HCT116 (cell line): ENCODE data around the gene TMEM11. TPM values are rescaled to one million over a fixed set of nuclear protein-coding genes. Genes with fewer than 3 reads are reported as not detected.
"Not testable (repeated sequence)": the region's sequence is repeated elsewhere in the genome, so short reads cannot be mapped to it uniquely, and the experiment has no call there.

Source experiments
- ATAC-seq: fragments of 200-7000 bp; cut with Tn5 transposase; 2 replicates; pipeline ENCODE4 v1.9.1; 2020; ENCODE audit warnings: mild to moderate bottlenecking, moderate library complexity
- BruUV-seq: library from RNA; stranded (reverse); fragments of 400-500 nt; replicated peaks from 2 replicates; lab custom pipeline; 2021; lab: Mats Ljungman, UMichigan
- CTCF ChIA-PET: fragments of 300-600 bp; sonication (Branson Sonifier 250); formaldehyde crosslinking; loops from one replicate; lab custom pipeline; 2021; ENCODE audit warnings: antibody characterized with exemption; lab: Charles Lee
- POLR2A ChIA-PET: fragments of 300-600, 350-600 bp; sonication (Branson Sonifier 250); formaldehyde crosslinking; loops from one replicate; lab custom pipeline; 2021; ENCODE audit warnings: antibody characterized with exemption; lab: Charles Lee
- RAD21 ChIA-PET, 2 experiments: fragments of 300-600 bp; sonication (Branson Sonifier 250); formaldehyde crosslinking; loops; one replicate each; lab custom pipeline; 2023; ENCODE audit warnings: low total read pairs in 2 of 2; ENCODE audit not compliant: uncharacterized antibody in 2 of 2, unreplicated experiment in 2 of 2, low non-redundant PET in 1 of 2; lab: Charles Lee
- DNase-seq: peaks from one replicate; pipeline ENCODE4 v3.0.0-alpha.2; 2010; ENCODE audit warnings: low read depth, low spot score
- H2AFZ ChIP-seq: fragments of 200-600 bp; shearing (Covaris generic), sonication (generic); 2 replicates; pipeline ENCODE4 v1.6.1; 2017; ENCODE audit warnings: low read depth, mixed run types, mixed read lengths, antibody characterized with exemption, low read length; ENCODE audit not compliant: poor library complexity, severe bottlenecking
- H3K27ac ChIP-seq: 2 replicates; pipeline ENCODE4 v1.5.1; 2012; ENCODE audit warnings: low read depth, low read length
- H3K27me3 ChIP-seq: fragments of 200-600 bp; sonication (generic); 2 replicates; pipeline ENCODE4 v1.6.1; 2016; ENCODE audit warnings: mixed run types, low read length, mixed read lengths; ENCODE audit not compliant: insufficient read depth
- H3K36me3 ChIP-seq, 2 experiments: fragments of 200-500 bp in 1 of 2; fragments of 200-600 bp in 1 of 2; sonication (Bioruptor generic) in 1 of 2; sonication (generic) in 1 of 2; 2 replicates each; pipeline versions ENCODE4 v1.5.1 to v1.6.1; 2014 to 2016; ENCODE audit warnings: low read length in 2 of 2, inconsistent platforms in 1 of 2, mixed read lengths in 1 of 2, mixed run types in 1 of 2; ENCODE audit not compliant: insufficient read depth in 2 of 2, control insufficient read depth in 1 of 2
- H3K4me1 ChIP-seq, 2 experiments: fragments of 200-600 bp in 1 of 2; sonication (generic) in 1 of 2; 2 replicates each; pipeline versions ENCODE4 v1.5.1 to v1.6.1; 2012 to 2017; ENCODE audit warnings: low read length in 2 of 2, inconsistent platforms in 1 of 2, mild to moderate bottlenecking in 1 of 2, mixed read lengths in 1 of 2, mixed run types in 1 of 2, moderate library complexity in 1 of 2; ENCODE audit not compliant: insufficient read depth in 2 of 2, control insufficient read depth in 1 of 2
- H3K4me2 ChIP-seq: fragments of 200-600 bp; sonication (generic); 2 replicates; pipeline ENCODE4 v1.6.1; 2017; ENCODE audit warnings: mixed run types, low read length, mixed read lengths
- H3K4me3 ChIP-seq, 2 experiments: fragments of 200-600 bp in 1 of 2; sonication (generic) in 1 of 2; replicated peaks in 1 of 2; 2 replicates each; pipeline ENCODE4 v1.5.1; 2011 to 2016; ENCODE audit warnings: low read length in 2 of 2, control low read depth in 1 of 2, low read depth in 1 of 2, mild to moderate bottlenecking in 1 of 2, mixed read lengths in 1 of 2, mixed run types in 1 of 2
- H3K79me2 ChIP-seq: fragments of 200-600 bp; sonication (generic); 2 replicates; pipeline ENCODE4 v1.6.1; 2017; ENCODE audit warnings: mild to moderate bottlenecking, mixed run types, low read length, moderate library complexity, mixed read lengths; ENCODE audit not compliant: insufficient read depth
- H3K9ac ChIP-seq: fragments of 200-600 bp; sonication (generic); 2 replicates; pipeline ENCODE4 v1.6.1; 2016; ENCODE audit warnings: low read length, mixed read lengths
- H3K9me2 ChIP-seq: fragments of 200-600 bp; sonication (generic), shearing (Covaris generic); 2 replicates; pipeline ENCODE4 v1.6.1; 2017; ENCODE audit warnings: mixed run types, mild to moderate bottlenecking, moderate library complexity; ENCODE audit not compliant: insufficient read depth
- H3K9me3 ChIP-seq, 2 experiments: fragments of 200-500 bp in 1 of 2; fragments of 200-600 bp in 1 of 2; sonication (Bioruptor generic) in 1 of 2; sonication (generic) in 1 of 2; 2 replicates each; pipeline ENCODE4 v1.6.1; 2014 to 2017; ENCODE audit warnings: low read length in 2 of 2, mixed read lengths in 2 of 2, inconsistent platforms in 1 of 2, low read depth in 1 of 2, mild to moderate bottlenecking in 1 of 2, mixed run types in 1 of 2, moderate library complexity in 1 of 2; ENCODE audit not compliant: control insufficient read depth in 1 of 2, insufficient read depth in 1 of 2
- H4K20me1 ChIP-seq: fragments of 200-600 bp; sonication (generic), shearing (Covaris generic); 2 replicates; pipeline ENCODE4 v1.6.1; 2017; ENCODE audit warnings: mixed run types, mild to moderate bottlenecking, moderate library complexity; ENCODE audit not compliant: insufficient read depth
- CEBPB ChIP-seq: IDR thresholded peaks from 2 replicates; pipeline ENCODE4 v1.6.1; 2012; ENCODE audit warnings: low read depth
- EGR1 ChIP-seq: IDR thresholded peaks from 2 replicates; pipeline ENCODE4 v1.6.1; 2012; ENCODE audit warnings: low read depth
- ELF1 ChIP-seq: IDR thresholded peaks from 2 replicates; pipeline ENCODE4 v1.6.1; 2012; ENCODE audit warnings: low read depth, borderline replicate concordance
- FOSL1 ChIP-seq: IDR thresholded peaks from 2 replicates; pipeline ENCODE4 v1.6.1; 2012; ENCODE audit warnings: low read depth
- MAX ChIP-seq: IDR thresholded peaks from 2 replicates; pipeline ENCODE4 v1.6.1; 2012
- POLR2A ChIP-seq: IDR thresholded peaks from 2 replicates; pipeline ENCODE4 v1.7.0; 2011; ENCODE audit warnings: borderline replicate concordance; ENCODE audit not compliant: insufficient read depth, insufficient read length; ENCODE audit errors: extremely low read depth
- SIN3A ChIP-seq: IDR thresholded peaks from 2 replicates; pipeline ENCODE4 v1.6.1; 2012; ENCODE audit warnings: low read depth
- SP1 ChIP-seq: IDR thresholded peaks from 2 replicates; pipeline ENCODE4 v1.6.1; 2012; ENCODE audit warnings: low read depth
- SRF ChIP-seq: IDR thresholded peaks from 2 replicates; pipeline ENCODE4 v1.6.1; 2012; ENCODE audit warnings: low read depth
- TCF7L2 ChIP-seq: IDR thresholded peaks from 2 replicates; pipeline ENCODE4 v1.7.0; 2011; ENCODE audit warnings: borderline replicate concordance, inconsistent platforms; ENCODE audit not compliant: insufficient read depth, insufficient read length; ENCODE audit errors: extremely low read depth
- ZNF274 ChIP-seq: fragments of 200-500 bp; sonication (Bioruptor generic); IDR thresholded peaks from 2 replicates; pipeline ENCODE4 v1.6.1; 2014; ENCODE audit warnings: mild to moderate bottlenecking, low read depth, low read length, inconsistent platforms
- intact Hi-C: fragments of 100-400 bp; cut with micrococcal nuclease; formaldehyde crosslinking; loops from 2 replicates; pipeline ENCODE4 v1.10.0; 2022
- total RNA-seq: library from RNA; stranded (reverse); gene quantifications from one replicate; pipeline ENCODE4 v1.2.1, GENCODE V29; 2021; ENCODE audit not compliant: unreplicated experiment
- TF ChIP-seq, protein P1 (sequence below): IDR thresholded peaks from 2 replicates; pipeline ENCODE4 v1.6.1; 2011; ENCODE audit warnings: mild to moderate bottlenecking, low read length, moderate library complexity; ENCODE audit not compliant: insufficient replicate concordance; ENCODE audit errors: extremely low read depth
- TF ChIP-seq, protein P2 (sequence below), 3 experiments: fragments of 200-600 bp in 1 of 3; sonication (generic) in 1 of 3; IDR thresholded peaks in 2 of 3; conservative IDR thresholded peaks in 1 of 3; 2 replicates each; pipeline ENCODE4 v1.5.1; 2012 to 2017; ENCODE audit warnings: low read depth in 2 of 3, low read length in 2 of 3, antibody characterized with exemption in 1 of 3, borderline replicate concordance in 1 of 3, control low read depth in 1 of 3, mild to moderate bottlenecking in 1 of 3, mixed read lengths in 1 of 3, mixed run types in 1 of 3, moderate library complexity in 1 of 3; ENCODE audit not compliant: insufficient read depth in 1 of 3

TMEM11 gene
- total RNA-seq, 1 experiment from 2014 or later = 31.0 TPM

GRCh38 chr17:21228111-21228510, 14.2 kb upstream of the TMEM11 start (continued):
- TF ChIP-seq, protein P1, sequence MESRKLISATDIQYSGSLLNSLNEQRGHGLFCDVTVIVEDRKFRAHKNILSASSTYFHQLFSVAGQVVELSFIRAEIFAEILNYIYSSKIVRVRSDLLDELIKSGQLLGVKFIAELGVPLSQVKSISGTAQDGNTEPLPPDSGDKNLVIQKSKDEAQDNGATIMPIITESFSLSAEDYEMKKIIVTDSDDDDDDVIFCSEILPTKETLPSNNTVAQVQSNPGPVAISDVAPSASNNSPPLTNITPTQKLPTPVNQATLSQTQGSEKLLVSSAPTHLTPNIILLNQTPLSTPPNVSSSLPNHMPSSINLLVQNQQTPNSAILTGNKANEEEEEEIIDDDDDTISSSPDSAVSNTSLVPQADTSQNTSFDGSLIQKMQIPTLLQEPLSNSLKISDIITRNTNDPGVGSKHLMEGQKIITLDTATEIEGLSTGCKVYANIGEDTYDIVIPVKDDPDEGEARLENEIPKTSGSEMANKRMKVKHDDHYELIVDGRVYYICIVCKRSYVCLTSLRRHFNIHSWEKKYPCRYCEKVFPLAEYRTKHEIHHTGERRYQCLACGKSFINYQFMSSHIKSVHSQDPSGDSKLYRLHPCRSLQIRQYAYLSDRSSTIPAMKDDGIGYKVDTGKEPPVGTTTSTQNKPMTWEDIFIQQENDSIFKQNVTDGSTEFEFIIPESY = no peak
- TF ChIP-seq SIN3A = no peak

DNA sequence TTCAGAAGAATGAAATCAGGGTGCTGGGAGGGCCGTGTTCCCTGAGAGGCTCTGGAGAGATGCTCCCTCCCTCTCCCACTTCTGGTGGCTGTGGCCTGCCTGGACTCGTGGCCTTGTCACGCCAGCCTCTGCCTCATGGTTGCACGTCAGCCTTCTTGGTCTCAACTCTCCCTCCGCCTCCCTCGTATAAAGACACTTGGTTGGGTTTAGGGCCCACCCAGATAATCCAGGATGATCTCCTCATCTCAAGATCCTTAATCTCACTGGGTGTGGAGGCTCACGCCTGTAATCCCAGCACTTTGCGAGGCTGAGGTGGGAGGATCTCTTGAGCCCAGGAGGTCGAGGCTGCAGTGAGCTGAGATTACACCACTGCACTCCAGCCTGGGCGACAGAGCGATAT, 13.3 kb upstream of the TMEM11 start:
- H3K9me2 ChIP-seq, RAD21 ChIA-PET, H3K4me1 ChIP-seq, H4K20me1 ChIP-seq, ATAC-seq, H2AFZ ChIP-seq, intact Hi-C loops, H3K27me3 ChIP-seq, H3K9me3 ChIP-seq, H3K4me3 ChIP-seq, BruUV-seq, H3K4me2 ChIP-seq, CTCF ChIA-PET, H3K79me2 ChIP-seq, DNase-seq, POLR2A ChIA-PET, H3K9ac ChIP-seq, H3K36me3 ChIP-seq, H3K27ac ChIP-seq: not testable (repeated sequence)

- no peaks in the 10 kb centered on the region for H4K20me1 ChIP-seq
- H3K36me3 ChIP-seq = peaks cover 0 to 3% of the 10 kb centered on the region in 2 experiments; a peak in 2 of 4 replicates
- no peak overlapping the region for H3K4me2 ChIP-seq
- DNase-seq (no peak), ATAC-seq (no peak)
- no peaks in the 10 kb centered on the region for H3K4me1 ChIP-seq
- H3K27me3 ChIP-seq = no peaks in the 10 kb centered on the region
- CTCF ChIA-PET = no interaction called here
- BruUV-seq = no TSS peak
- intact Hi-C loops = no loop called here
- POLR2A ChIA-PET = no interaction called here
- RAD21 ChIA-PET = no interaction called here
- H3K4me3 ChIP-seq = no peak overlapping the region
- no peaks in the 10 kb centered on the region for H3K9me2 ChIP-seq
- H2AFZ ChIP-seq = no peak overlapping the region
- H3K9ac ChIP-seq = no peak overlapping the region
- H3K27ac ChIP-seq = no peak overlapping the region
- peaks cover 11% of the 10 kb centered on the region for H3K79me2 ChIP-seq
- no peaks in the 10 kb centered on the region for H3K9me3 ChIP-seq
- TF ChIP-seq CEBPB (no peak), ZNF274 (no peak), SIN3A (no peak), ELF1 (no peak), SRF (no peak), SP1 (no peak), FOSL1 (no peak), TCF7L2 (no peak), MAX (no peak), EGR1 (no peak), POLR2A (no peak)
- TF ChIP-seq, protein P2, sequence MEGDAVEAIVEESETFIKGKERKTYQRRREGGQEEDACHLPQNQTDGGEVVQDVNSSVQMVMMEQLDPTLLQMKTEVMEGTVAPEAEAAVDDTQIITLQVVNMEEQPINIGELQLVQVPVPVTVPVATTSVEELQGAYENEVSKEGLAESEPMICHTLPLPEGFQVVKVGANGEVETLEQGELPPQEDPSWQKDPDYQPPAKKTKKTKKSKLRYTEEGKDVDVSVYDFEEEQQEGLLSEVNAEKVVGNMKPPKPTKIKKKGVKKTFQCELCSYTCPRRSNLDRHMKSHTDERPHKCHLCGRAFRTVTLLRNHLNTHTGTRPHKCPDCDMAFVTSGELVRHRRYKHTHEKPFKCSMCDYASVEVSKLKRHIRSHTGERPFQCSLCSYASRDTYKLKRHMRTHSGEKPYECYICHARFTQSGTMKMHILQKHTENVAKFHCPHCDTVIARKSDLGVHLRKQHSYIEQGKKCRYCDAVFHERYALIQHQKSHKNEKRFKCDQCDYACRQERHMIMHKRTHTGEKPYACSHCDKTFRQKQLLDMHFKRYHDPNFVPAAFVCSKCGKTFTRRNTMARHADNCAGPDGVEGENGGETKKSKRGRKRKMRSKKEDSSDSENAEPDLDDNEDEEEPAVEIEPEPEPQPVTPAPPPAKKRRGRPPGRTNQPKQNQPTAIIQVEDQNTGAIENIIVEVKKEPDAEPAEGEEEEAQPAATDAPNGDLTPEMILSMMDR (IDR thresholded peaks at IDR 0.05 in 2 of 3, conservative IDR thresholded peaks at IDR 0.05 in 1 of 3; ENCODE audit: borderline replicate concordance in 1 of 3, insufficient read depth in 1 of 3, low read depth in 2 of 3, low read length in 2 of 3) = no peak
Observed at GRCh38 chr17:21223086-21223485, 9.1 kb upstream of the TMEM11 start.
